Loucy (cell line): Measurements from ENCODE around the gene DHX16.

Source experiments
- H2AFZ ChIP-seq: fragments of 200-600 bp; sonication (generic); 2 replicates; pipeline ENCODE4 v1.6.0; 2016; ENCODE audit warnings: antibody characterized with exemption, mild to moderate bottlenecking, low read length, moderate library complexity
- H3F3A ChIP-seq: fragments of 200-600 bp; 2 replicates; pipeline ENCODE4 v1.6.0; 2016; ENCODE audit warnings: antibody characterized with exemption, low read depth, mild to moderate bottlenecking
- H3K27me3 ChIP-seq: fragments of 200-600 bp; sonication (generic); 2 replicates; pipeline ENCODE4 v1.6.1; 2014; ENCODE audit warnings: low read length, mild to moderate bottlenecking; ENCODE audit not compliant: insufficient read depth, poor library complexity, severe bottlenecking
- H3K36me3 ChIP-seq: fragments of 200-600 bp; sonication (generic); 2 replicates; pipeline ENCODE4 v1.6.1; 2016; ENCODE audit warnings: low read length; ENCODE audit not compliant: insufficient read depth
- H3K4me1 ChIP-seq: fragments of 200-600 bp; sonication (generic); 2 replicates; pipeline ENCODE4 v1.5.1; 2014; ENCODE audit warnings: low read length, mild to moderate bottlenecking; ENCODE audit not compliant: insufficient read depth, poor library complexity, severe bottlenecking
- H3K4me2 ChIP-seq: fragments of 200-600 bp; sonication (generic); 2 replicates; pipeline ENCODE4 v1.6.0; 2014; ENCODE audit warnings: antibody characterized with exemption, low read length, low read depth, mild to moderate bottlenecking; ENCODE audit not compliant: poor library complexity, severe bottlenecking
- H3K4me3 ChIP-seq: fragments of 200-600 bp; sonication (generic); 2 replicates; pipeline ENCODE4 v1.5.1; 2014; ENCODE audit warnings: low read length, mild to moderate bottlenecking, mixed read lengths; ENCODE audit not compliant: poor library complexity, severe bottlenecking
- H3K79me2 ChIP-seq: fragments of 200-600 bp; sonication (generic); 2 replicates; pipeline ENCODE4 v1.6.1; 2014; ENCODE audit warnings: low read length; ENCODE audit not compliant: insufficient read depth
- H3K9ac ChIP-seq: fragments of 200-600 bp; sonication (generic); 2 replicates; pipeline ENCODE4 v1.6.0; 2014; ENCODE audit warnings: mild to moderate bottlenecking, low read depth, low read length, moderate library complexity; ENCODE audit not compliant: poor library complexity, severe bottlenecking
- H3K9me2 ChIP-seq: fragments of 200-600 bp; sonication (generic); replicated peaks from 2 replicates; pipeline ENCODE4 v1.6.1; 2016; ENCODE audit warnings: low read depth, low read length, mixed read lengths
- H3K9me3 ChIP-seq: fragments of 200-600 bp; sonication (generic); 2 replicates; pipeline ENCODE4 v1.6.1; 2014; ENCODE audit warnings: mild to moderate bottlenecking, antibody characterized with exemption, low read length, low read depth; ENCODE audit not compliant: insufficient read depth
- H4K20me1 ChIP-seq: fragments of 200-600 bp; sonication (generic); 2 replicates; pipeline ENCODE4 v1.6.0; 2014; ENCODE audit warnings: antibody characterized with exemption, low read length, mild to moderate bottlenecking; ENCODE audit not compliant: insufficient read depth, poor library complexity, severe bottlenecking
- EZH2phosphoT487 ChIP-seq: fragments of 200-600 bp; IDR thresholded peaks from 2 replicates; pipeline ENCODE4 v1.6.1; 2018; ENCODE audit warnings: antibody characterized with exemption, mild to moderate bottlenecking, moderate library complexity, borderline replicate concordance
- TF ChIP-seq, protein P1 (sequence below): fragments of 200-600 bp; sonication (generic); conservative IDR thresholded peaks from 2 replicates; pipeline ENCODE4 v1.5.1; 2014; ENCODE audit warnings: mild to moderate bottlenecking, antibody characterized with exemption, low read length

DHX16 gene

DNA sequence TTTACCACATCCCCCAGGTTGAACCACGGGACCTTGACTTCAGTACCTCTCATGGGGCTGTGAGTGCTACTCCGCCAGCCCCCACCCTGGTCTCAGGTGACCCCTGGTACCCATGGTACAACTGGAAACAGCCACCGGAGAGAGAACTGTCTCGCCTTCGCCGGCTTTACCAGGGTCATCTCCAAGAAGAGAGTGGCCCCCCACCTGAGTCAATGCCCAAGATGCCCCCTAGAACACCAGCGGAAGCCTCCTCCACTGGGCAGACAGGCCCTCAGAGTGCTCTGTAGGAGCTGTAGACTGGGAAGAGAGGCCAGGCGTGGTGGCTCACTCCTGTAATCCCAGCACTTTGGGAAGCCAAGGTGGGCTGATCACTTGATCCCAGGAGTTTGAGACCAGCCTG lies 47.3 kb downstream of the DHX16 start:
- Histone ChIP-seq H2AFZ (no peak overlapping the region), H3K79me2 (peaks cover 26% of the 10 kb centered on the region; the same call in 1 of the 2 replicates), H3K9me3 (no peaks in the 10 kb centered on the region), H3K36me3 (peaks cover 23% of the 10 kb centered on the region; the same call in 1 of the 2 replicates), H3K4me2 (no peak overlapping the region), H4K20me1 (no peaks in the 10 kb centered on the region), H3K4me1 (peaks cover 10% of the 10 kb centered on the region), H3K9ac (no peak overlapping the region), H3K27me3 (no peaks in the 10 kb centered on the region), H3K9me2 (no peaks in the 10 kb centered on the region), H3F3A (no peaks in the 10 kb centered on the region), H3K4me3 (no peak overlapping the region)
- no peak for TF ChIP-seq EZH2phosphoT487
- TF ChIP-seq, protein P1, sequence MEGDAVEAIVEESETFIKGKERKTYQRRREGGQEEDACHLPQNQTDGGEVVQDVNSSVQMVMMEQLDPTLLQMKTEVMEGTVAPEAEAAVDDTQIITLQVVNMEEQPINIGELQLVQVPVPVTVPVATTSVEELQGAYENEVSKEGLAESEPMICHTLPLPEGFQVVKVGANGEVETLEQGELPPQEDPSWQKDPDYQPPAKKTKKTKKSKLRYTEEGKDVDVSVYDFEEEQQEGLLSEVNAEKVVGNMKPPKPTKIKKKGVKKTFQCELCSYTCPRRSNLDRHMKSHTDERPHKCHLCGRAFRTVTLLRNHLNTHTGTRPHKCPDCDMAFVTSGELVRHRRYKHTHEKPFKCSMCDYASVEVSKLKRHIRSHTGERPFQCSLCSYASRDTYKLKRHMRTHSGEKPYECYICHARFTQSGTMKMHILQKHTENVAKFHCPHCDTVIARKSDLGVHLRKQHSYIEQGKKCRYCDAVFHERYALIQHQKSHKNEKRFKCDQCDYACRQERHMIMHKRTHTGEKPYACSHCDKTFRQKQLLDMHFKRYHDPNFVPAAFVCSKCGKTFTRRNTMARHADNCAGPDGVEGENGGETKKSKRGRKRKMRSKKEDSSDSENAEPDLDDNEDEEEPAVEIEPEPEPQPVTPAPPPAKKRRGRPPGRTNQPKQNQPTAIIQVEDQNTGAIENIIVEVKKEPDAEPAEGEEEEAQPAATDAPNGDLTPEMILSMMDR, result no peak

DNA sequence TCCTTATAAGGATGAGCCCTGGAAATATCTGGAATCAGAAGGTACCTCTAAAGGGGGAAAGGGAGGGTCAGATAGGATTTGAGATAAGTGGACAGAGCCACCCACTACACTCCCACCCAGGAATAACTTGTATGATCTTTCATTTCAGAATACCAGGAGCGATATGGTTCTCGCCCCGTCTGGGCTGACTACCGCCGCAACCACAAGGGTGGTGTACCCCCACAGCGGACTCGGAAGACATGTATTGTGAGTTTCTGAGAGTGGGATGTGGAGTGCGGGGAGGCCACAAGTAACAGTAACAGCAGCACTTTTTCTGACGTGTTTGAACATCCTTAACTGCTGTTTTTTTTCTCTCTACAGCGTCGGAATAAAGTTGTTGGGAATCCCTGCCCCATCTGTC lies 53.2 kb downstream of the DHX16 start:
- H3K4me3 ChIP-seq, result no peak overlapping the region
- no peak for TF ChIP-seq EZH2phosphoT487
- TF ChIP-seq, protein P1, result no peak
- H3K27me3 ChIP-seq, result peaks cover 19% of the 10 kb centered on the region
- peaks cover 22% of the 10 kb centered on the region for H3K36me3 ChIP-seq
- H3K9ac ChIP-seq, result peak overlapping the region; percentile 95
- peaks cover 13% of the 10 kb centered on the region for H3K4me1 ChIP-seq
- no peak overlapping the region for H2AFZ ChIP-seq
- H3K9me3 ChIP-seq, result no peaks in the 10 kb centered on the region
- no peaks in the 10 kb centered on the region for H3K9me2 ChIP-seq
- peaks cover 16% of the 10 kb centered on the region for H4K20me1 ChIP-seq
- H3K79me2 ChIP-seq, result peaks cover 56% of the 10 kb centered on the region
- H3F3A ChIP-seq, result peaks cover 5% of the 10 kb centered on the region; the same call in 1 of the 2 replicates
- peak overlapping the region; percentile 97 for H3K4me2 ChIP-seq

DNA sequence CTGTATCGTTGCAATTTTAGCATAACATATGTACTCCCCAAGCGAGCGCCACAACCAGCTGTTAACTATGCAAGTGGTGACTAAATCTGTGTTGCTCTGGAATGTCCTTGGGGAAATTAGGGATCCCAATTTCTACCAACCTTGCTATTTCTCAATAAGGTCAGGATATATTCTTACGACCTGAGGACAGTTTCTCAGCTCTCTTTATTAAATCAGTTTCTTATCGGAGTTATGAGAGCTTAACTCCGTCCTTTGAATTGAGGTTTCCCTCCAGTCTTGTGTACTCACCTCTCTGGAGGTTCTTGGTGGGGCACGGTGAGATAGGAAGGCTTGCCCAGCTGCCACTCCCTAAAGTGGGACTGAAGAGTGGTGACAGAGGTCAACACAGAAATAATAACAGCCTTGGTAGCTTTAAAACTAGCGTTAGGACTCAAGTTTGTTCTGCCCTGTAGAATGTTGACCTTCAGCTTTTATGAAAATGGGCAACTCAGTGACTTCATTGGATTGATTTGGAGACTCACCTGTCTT lies 54.5 kb downstream of the DHX16 start:
- Histone ChIP-seq H3K36me3 (peaks cover 19% of the 10 kb centered on the region), H3K4me3 (peak overlapping the region; percentile 95), H3F3A (peaks cover 5% of the 10 kb centered on the region; the same call in 1 of the 2 replicates), H3K9me3 (no peaks in the 10 kb centered on the region), H3K4me2 (peak overlapping the region; percentile 97), H3K9me2 (no peaks in the 10 kb centered on the region), H2AFZ (peak overlapping the region; percentile 89; the same call in 1 of the 2 replicates), H4K20me1 (peaks cover 28% of the 10 kb centered on the region), H3K4me1 (peaks cover 26% of the 10 kb centered on the region), H3K9ac (peak overlapping the region; percentile 95), H3K27me3 (peaks cover 19% of the 10 kb centered on the region), H3K79me2 (peaks cover 68% of the 10 kb centered on the region)
- TF ChIP-seq, protein P1, result no peak
- TF ChIP-seq EZH2phosphoT487, result no peak
